GM19395 (cell line): ENCODE data around the gene MTMR12.
"Not testable (repeated sequence)": the region's sequence is repeated elsewhere in the genome, so short reads cannot be mapped to it uniquely, and the experiment has no call there.

Experiments used
- ATAC-seq: cut with Tn5 transposase; IDR thresholded peaks from one replicate; pipeline ENCODE4 v1.9.1; 2021; ENCODE audit warnings: mild to moderate bottlenecking, moderate library complexity; ENCODE audit not compliant: unreplicated experiment

The MTMR12 gene

GRCh38 chr5:32298059-32298415, 14.7 kb downstream of the MTMR12 start:
- no peak for ATAC-seq

- ATAC-seq: no peak
Observed at GRCh38 chr5:32297181-32298058, 15.3 kb downstream of the MTMR12 start.

GRCh38 chr5:32295966-32296772, 16.6 kb downstream of the MTMR12 start:
- not testable (repeated sequence) for ATAC-seq

- ATAC-seq: no peak
Observed at GRCh38 chr5:32291591-32291990, 21.1 kb downstream of the MTMR12 start.

- no peak for ATAC-seq
Observed at GRCh38 chr5:32290922-32291321, 21.8 kb downstream of the MTMR12 start.

GRCh38 chr5:32290501-32290900, 22.2 kb downstream of the MTMR12 start:
- not testable (repeated sequence) for ATAC-seq

- ATAC-seq: not testable (repeated sequence)
Observed at GRCh38 chr5:32289986-32290385, 22.8 kb downstream of the MTMR12 start.

- not testable (repeated sequence) for ATAC-seq
Observed at GRCh38 chr5:32288135-32288534, 24.6 kb downstream of the MTMR12 start.

GRCh38 chr5:32287525-32287924, 25.2 kb downstream of the MTMR12 start:
- ATAC-seq: not testable (repeated sequence)

GRCh38 chr5:32285510-32286138, 27.1 kb downstream of the MTMR12 start:
- ATAC-seq: no peak

- peak; percentile 54 for ATAC-seq
Observed at GRCh38 chr5:32283539-32284377, 29.0 kb downstream of the MTMR12 start.

GRCh38 chr5:32283061-32283460, 29.7 kb downstream of the MTMR12 start:
- ATAC-seq: no peak

- ATAC-seq: no peak
Observed at GRCh38 chr5:32282633-32283032, 30.1 kb downstream of the MTMR12 start.

GRCh38 chr5:32281378-32282133, 31.2 kb downstream of the MTMR12 start:
- not testable (repeated sequence) for ATAC-seq

GRCh38 chr5:32280656-32281081, 32.1 kb downstream of the MTMR12 start:
- ATAC-seq: peak; percentile 93

GRCh38 chr5:32279786-32280185, 33.0 kb downstream of the MTMR12 start:
- no peak for ATAC-seq

- no peak for ATAC-seq
Observed at GRCh38 chr5:32279223-32279622, 33.5 kb downstream of the MTMR12 start.

GRCh38 chr5:32278406-32278805, 34.3 kb downstream of the MTMR12 start:
- ATAC-seq: no peak

GRCh38 chr5:32277798-32278197, 34.9 kb downstream of the MTMR12 start:
- no peak for ATAC-seq
